ENCODE results near the gene PAPPA2. TPM values are rescaled to one million over a fixed set of nuclear protein-coding genes. Genes with fewer than 3 reads are reported as not detected.

PAPPA2 gene
- total RNA-seq, 1 donor from 2014 or later, result not detected

DNA sequence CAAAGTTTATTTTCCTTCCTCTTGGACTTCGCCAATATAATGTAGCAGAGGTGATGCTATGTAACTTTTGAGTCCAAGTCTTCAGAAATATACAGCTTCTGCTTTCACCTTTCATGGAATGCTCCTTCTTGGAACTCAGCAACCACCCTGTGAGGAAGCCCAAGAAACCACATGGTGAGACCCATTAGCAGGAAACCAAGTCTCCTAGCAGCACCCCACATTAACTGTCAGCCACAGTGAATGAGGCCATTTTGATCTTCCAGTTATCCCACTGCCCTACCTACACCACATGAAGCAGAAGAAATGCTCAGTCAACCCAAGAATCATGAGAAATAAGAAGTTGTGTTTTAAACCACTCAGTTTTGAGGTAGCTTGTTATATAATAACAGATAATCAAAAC, 58.2 kb downstream of the PAPPA2 start:
- H3K4me3 Mint-ChIP-seq, result no peak overlapping the region
- no peaks in the 10 kb centered on the region for H3K27me3 Mint-ChIP-seq
- no peak for DNase-seq
- no peaks in the 10 kb centered on the region for H3K4me1 Mint-ChIP-seq
- H3K36me3 Mint-ChIP-seq (ENCODE audit: low read depth), result no peaks in the 10 kb centered on the region
- H3K27ac Mint-ChIP-seq, result no peak overlapping the region
- intact Hi-C loops (cut with micrococcal nuclease), result no loop called here
- H3K9me3 Mint-ChIP-seq, result no peaks in the 10 kb centered on the region

- no peak overlapping the region for H3K4me3 Mint-ChIP-seq
- H3K27ac Mint-ChIP-seq, result no peak overlapping the region
- no peak for DNase-seq
- H3K36me3 Mint-ChIP-seq (ENCODE audit: low read depth), result no peaks in the 10 kb centered on the region
- no peaks in the 10 kb centered on the region for H3K4me1 Mint-ChIP-seq
- no peaks in the 10 kb centered on the region for H3K9me3 Mint-ChIP-seq
- intact Hi-C loops (cut with micrococcal nuclease), result no loop called here
- H3K27me3 Mint-ChIP-seq, result no peaks in the 10 kb centered on the region
These were observed 59.4 kb downstream of the PAPPA2 start for GRCh38 chr1:176522310-176522845.

DNA sequence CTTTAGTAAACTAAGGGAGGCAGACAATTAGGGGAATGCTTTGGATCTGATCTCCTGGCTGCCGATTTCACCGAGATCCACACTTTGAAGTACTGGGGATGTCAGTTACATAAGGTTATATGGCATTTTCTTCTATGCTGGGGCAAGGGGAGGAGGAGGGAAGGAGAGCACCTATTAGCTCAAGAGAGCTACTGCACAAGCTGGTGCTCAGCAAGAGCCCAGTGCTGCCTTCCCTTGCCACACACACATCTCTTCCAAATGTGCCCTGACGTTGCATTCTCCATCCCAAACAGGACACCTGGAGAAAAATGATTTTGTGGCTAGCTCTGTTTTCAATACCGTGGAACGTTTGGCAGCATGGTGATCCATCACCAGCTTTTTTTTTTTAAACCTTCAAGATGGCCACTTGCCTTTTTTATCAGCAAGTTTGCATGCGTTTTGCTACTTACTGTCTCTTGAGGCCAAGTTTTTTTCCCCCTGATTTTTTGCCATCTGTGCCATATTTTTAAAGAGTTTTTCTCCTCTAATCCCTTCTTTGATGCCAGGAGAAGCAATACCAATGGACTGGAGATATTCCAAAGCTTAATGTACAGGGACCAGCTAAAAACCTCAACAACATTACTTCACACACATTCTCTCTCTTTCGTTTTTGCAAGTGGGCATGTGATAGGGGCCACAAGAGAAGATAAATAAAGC, 66.6 kb downstream of the PAPPA2 start:
- H3K4me1 Mint-ChIP-seq, result no peaks in the 10 kb centered on the region
- H3K36me3 Mint-ChIP-seq (ENCODE audit: low read depth), result no peaks in the 10 kb centered on the region

GRCh38 chr1:176531036-176531435, 68.1 kb downstream of the PAPPA2 start:
- no peaks in the 10 kb centered on the region for H3K9me3 Mint-ChIP-seq
- no peaks in the 10 kb centered on the region for H3K36me3 Mint-ChIP-seq (ENCODE audit: low read depth)
- no peak overlapping the region for H3K27ac Mint-ChIP-seq
- DNase-seq, result no peak
- intact Hi-C loops (cut with micrococcal nuclease), result no loop called here
- H3K4me1 Mint-ChIP-seq, result no peaks in the 10 kb centered on the region
- no peaks in the 10 kb centered on the region for H3K27me3 Mint-ChIP-seq
- no peak overlapping the region for H3K4me3 Mint-ChIP-seq

More for the DNA sequence above, 66.6 kb downstream of the PAPPA2 start:
- Mint-ChIP-seq H3K27me3 (no peaks in the 10 kb centered on the region), H3K27ac (no peak overlapping the region), H3K9me3 (no peaks in the 10 kb centered on the region), H3K4me3 (no peak overlapping the region)
- no peak for DNase-seq
- intact Hi-C loops (cut with micrococcal nuclease), result no loop called here

GRCh38 chr1:176531921-176532897, 69.2 kb downstream of the PAPPA2 start:
- no peak overlapping the region for H3K27ac Mint-ChIP-seq
- no peaks in the 10 kb centered on the region for H3K4me1 Mint-ChIP-seq
- intact Hi-C loops (cut with micrococcal nuclease), result no loop called here
- H3K4me3 Mint-ChIP-seq, result no peak overlapping the region
- no peaks in the 10 kb centered on the region for H3K9me3 Mint-ChIP-seq
- H3K36me3 Mint-ChIP-seq (ENCODE audit: low read depth), result no peaks in the 10 kb centered on the region
- H3K27me3 Mint-ChIP-seq, result no peaks in the 10 kb centered on the region
- DNase-seq, result no peak

DNA sequence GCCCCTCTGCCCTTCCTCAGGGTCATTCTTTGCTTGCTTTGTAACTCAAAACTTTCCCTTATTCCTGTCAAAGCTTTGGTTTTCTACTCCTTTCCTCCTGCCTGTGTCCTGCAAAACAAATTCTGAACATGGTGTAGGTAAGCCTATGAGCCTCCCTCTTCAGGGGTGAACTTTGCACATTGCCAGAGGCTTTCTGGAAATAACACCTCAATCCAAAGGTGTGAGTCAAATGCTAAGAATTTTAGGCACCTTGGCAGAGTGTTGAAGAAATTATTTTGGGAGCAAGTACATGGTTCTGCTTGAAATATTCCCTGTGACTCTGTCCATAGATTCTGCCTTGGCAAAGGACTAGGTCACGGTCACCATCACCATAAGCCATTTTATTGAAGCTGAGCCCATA, 70.0 kb downstream of the PAPPA2 start:
- Mint-ChIP-seq H3K4me1 (no peaks in the 10 kb centered on the region), H3K9me3 (no peaks in the 10 kb centered on the region), H3K4me3 (no peak overlapping the region), H3K27ac (no peak overlapping the region), H3K27me3 (no peaks in the 10 kb centered on the region), H3K36me3 (ENCODE audit: low read depth) (no peaks in the 10 kb centered on the region)
- intact Hi-C loops (cut with micrococcal nuclease), result no loop called here
- DNase-seq, result no peak

GRCh38 chr1:176536588-176536987, 73.6 kb downstream of the PAPPA2 start:
- Mint-ChIP-seq H3K27ac (no peak overlapping the region), H3K4me1 (no peaks in the 10 kb centered on the region), H3K36me3 (ENCODE audit: low read depth) (no peaks in the 10 kb centered on the region), H3K27me3 (no peaks in the 10 kb centered on the region), H3K9me3 (no peaks in the 10 kb centered on the region), H3K4me3 (no peak overlapping the region)
- no peak for DNase-seq
- intact Hi-C loops (cut with micrococcal nuclease), result no loop called here

GRCh38 chr1:176539018-176539417, 76.0 kb downstream of the PAPPA2 start:
- intact Hi-C loops (cut with micrococcal nuclease), result no loop called here
- no peak for DNase-seq
- Mint-ChIP-seq H3K27ac (no peak overlapping the region), H3K36me3 (ENCODE audit: low read depth) (no peaks in the 10 kb centered on the region), H3K4me1 (no peaks in the 10 kb centered on the region), H3K27me3 (no peaks in the 10 kb centered on the region), H3K9me3 (no peaks in the 10 kb centered on the region), H3K4me3 (no peak overlapping the region)

- intact Hi-C loops (cut with micrococcal nuclease), result no loop called here
- Mint-ChIP-seq H3K36me3 (ENCODE audit: low read depth) (no peaks in the 10 kb centered on the region), H3K4me3 (no peak overlapping the region), H3K4me1 (no peaks in the 10 kb centered on the region), H3K9me3 (no peaks in the 10 kb centered on the region), H3K27ac (no peak overlapping the region), H3K27me3 (no peaks in the 10 kb centered on the region)
- no peak for DNase-seq
These were observed 77.5 kb downstream of the PAPPA2 start for GRCh38 chr1:176540428-176540827.

DNA sequence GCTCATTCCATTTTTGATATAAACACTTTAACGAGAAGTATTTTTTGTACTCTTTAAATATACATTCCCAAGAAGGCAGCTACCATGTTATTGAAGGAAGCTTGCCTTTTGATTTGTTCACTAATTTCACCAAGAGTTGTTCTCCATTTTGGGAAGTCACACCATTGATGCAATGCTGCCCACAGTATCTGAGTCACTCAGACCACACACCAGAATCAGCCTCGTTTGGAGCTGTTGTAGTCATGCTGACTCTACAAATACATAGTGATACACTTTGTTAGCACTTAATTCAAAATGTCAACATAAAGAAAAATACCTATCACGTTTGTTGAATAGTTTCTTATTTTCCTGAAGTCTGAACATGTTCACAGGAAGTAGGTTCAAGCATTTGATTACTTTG, 78.7 kb downstream of the PAPPA2 start:
- no peak for DNase-seq
- Mint-ChIP-seq H3K4me3 (no peak overlapping the region), H3K27me3 (no peaks in the 10 kb centered on the region), H3K27ac (no peak overlapping the region), H3K36me3 (ENCODE audit: low read depth) (no peaks in the 10 kb centered on the region), H3K9me3 (no peaks in the 10 kb centered on the region), H3K4me1 (no peaks in the 10 kb centered on the region)
- intact Hi-C loops (cut with micrococcal nuclease), result no loop called here

GRCh38 chr1:176542352-176542751, 79.4 kb downstream of the PAPPA2 start:
- no peak overlapping the region for H3K27ac Mint-ChIP-seq
- no peak overlapping the region for H3K4me3 Mint-ChIP-seq
- H3K9me3 Mint-ChIP-seq, result no peaks in the 10 kb centered on the region
- H3K27me3 Mint-ChIP-seq, result no peaks in the 10 kb centered on the region
- H3K36me3 Mint-ChIP-seq (ENCODE audit: low read depth), result no peaks in the 10 kb centered on the region
- DNase-seq, result no peak
- H3K4me1 Mint-ChIP-seq, result no peaks in the 10 kb centered on the region
- intact Hi-C loops (cut with micrococcal nuclease), result no loop called here

- intact Hi-C loops (cut with micrococcal nuclease), result no loop called here
- H3K27ac Mint-ChIP-seq, result no peak overlapping the region
- no peaks in the 10 kb centered on the region for H3K4me1 Mint-ChIP-seq
- H3K27me3 Mint-ChIP-seq, result no peaks in the 10 kb centered on the region
- no peaks in the 10 kb centered on the region for H3K36me3 Mint-ChIP-seq (ENCODE audit: low read depth)
- H3K9me3 Mint-ChIP-seq, result no peaks in the 10 kb centered on the region
- no peak overlapping the region for H3K4me3 Mint-ChIP-seq
- no peak for DNase-seq
These were observed 80.6 kb downstream of the PAPPA2 start for GRCh38 chr1:176543360-176544129.

- Mint-ChIP-seq H3K9me3 (no peaks in the 10 kb centered on the region), H3K4me1 (no peaks in the 10 kb centered on the region), H3K27me3 (no peaks in the 10 kb centered on the region), H3K27ac (no peak overlapping the region), H3K4me3 (no peak overlapping the region), H3K36me3 (ENCODE audit: low read depth) (no peaks in the 10 kb centered on the region)
- intact Hi-C loops (cut with micrococcal nuclease), result no loop called here
- DNase-seq, result no peak
These were observed 82.2 kb downstream of the PAPPA2 start for GRCh38 chr1:176545034-176545639.

Data from activated CD4-positive, alpha-beta T cell treated with anti-CD3 and anti-CD28 coated beads, Interleukin-2, amount 10 ng/mL, durations not matched to agents 24 days and 14 days (primary cell).